Measurements from ENCODE around the gene RPS18. TPM values are rescaled to one million over a fixed set of nuclear protein-coding genes. Genes with fewer than 3 reads are reported as not detected.

The RPS18 gene
- total and polyA plus RNA-seq, 9 of the 15 experiments (the other 6 are each of a cell fraction or from before 2014, with no cell fraction given): 5,023 to 17,516 (median 8,131) TPM

- Histone ChIP-seq H3K9me3 (replicated peaks; ENCODE audit: control insufficient read depth, insufficient read depth, low read depth, low read length) (no peaks in the 10 kb centered on the region), H2AFZ (ENCODE audit: low read depth, low read length) (no peak overlapping the region), H3K27me3 (ENCODE audit: control insufficient read depth in 2 of 2, insufficient read depth in 2 of 2, low read length in 2 of 2) (no peaks in the 10 kb centered on the region), H3K4me1 (replicated peaks in 1 of 2; ENCODE audit: control insufficient read depth in 2 of 2, insufficient read depth in 2 of 2, low read length in 2 of 2) (no peaks in the 10 kb centered on the region; a peak in 1 of 5 replicates), H3K27ac (ENCODE audit: extremely low read depth, low read depth, low read length) (no peak overlapping the region), H3K36me3 (ENCODE audit: control insufficient read depth, insufficient read depth, low read length) (peaks cover 57% of the 10 kb centered on the region), H3K9ac (ENCODE audit: insufficient read depth in 1 of 2, low read depth in 2 of 2, low read length in 2 of 2) (no peak overlapping the region), H3K79me2 (ENCODE audit: control insufficient read depth, insufficient read depth, low read length) (no peaks in the 10 kb centered on the region), H3K4me3 (no peak overlapping the region), H3K9me1 (ENCODE audit: control insufficient read depth, insufficient read depth, low read length) (no peaks in the 10 kb centered on the region), H3K4me2 (ENCODE audit: insufficient read depth, low read length) (no peak overlapping the region), H4K20me1 (replicated peaks; ENCODE audit: control insufficient read depth, insufficient read depth, low read length) (no peaks in the 10 kb centered on the region)
- in situ Hi-C loops (cut with MboI) (no loop called here), intact Hi-C loops (cut with micrococcal nuclease) (no loop called here)
- no peak for DNase-seq (ENCODE audit: extremely low read depth in 1 of 4, low spot score in 3 of 4)
- no TSS peak for BruUV-seq (replicated peaks)
- ChIA-PET POLR2A (interaction anchor here (0.7 to 2.9 kb wide), 3 partner anchors 10 to 725 kb away, joined by 3 to 20 read pairs (median 6); partner anchors contain the start of genes RPS18 and VPS52), CTCF (ENCODE audit: low intra/inter-chr PET ratio) (no interaction called here)
- ATAC-seq: no peak
- TF ChIP-seq PHF8 (IDR thresholded peaks at IDR 0.05; ENCODE audit: borderline replicate concordance, low read length) (no peak), HDAC1 (IDR thresholded peaks at IDR 0.05) (no peak), CXXC5 (CRISPR knock-in tag; IDR thresholded peaks at IDR 0.05) (no peak), MCM5 (IDR thresholded peaks at IDR 0.05; ENCODE audit: low read depth) (no peak), ZNF518B (CRISPR knock-in tag; IDR thresholded peaks at IDR 0.05) (no peak), TCF7 (IDR thresholded peaks at IDR 0.05; ENCODE audit: borderline replicate concordance) (no peak), HDGF (IDR thresholded peaks at IDR 0.05) (no peak), HDAC2 (IDR thresholded peaks at IDR 0.05) (no peak), ZSCAN32 (CRISPR knock-in tag; IDR thresholded peaks at IDR 0.05) (no peak), ZNF584 (CRISPR knock-in tag; IDR thresholded peaks at IDR 0.05; ENCODE audit: low read depth) (no peak), XRCC4 (IDR thresholded peaks at IDR 0.05; ENCODE audit: extremely low read depth, insufficient read depth, insufficient read length) (no peak), ESRRB (CRISPR knock-in tag; IDR thresholded peaks at IDR 0.05; ENCODE audit: borderline replicate concordance) (no peak), ZC3H11A (IDR thresholded peaks at IDR 0.05; ENCODE audit: low read depth, low read length) (no peak), ZFX (CRISPR knock-in tag; IDR thresholded peaks at IDR 0.05) (no peak), ZNF561 (CRISPR knock-in tag; conservative IDR thresholded peaks at IDR 0.05) (no peak)
- FAIRE-seq: no peak
- WGBS (ENCODE audit: insufficient coverage, low coverage, missing lambda C conversion rate): 79% methylated on average over 5 of the region's 5 CpGs
Measured at GRCh38 chr6:33259032-33259431, 12.8 kb upstream of the RPS18 start.

Measured in K562 (cell line).